GM12878 (cell line): ENCODE results near the gene RHBDF2. TPM values are rescaled to one million over a fixed set of nuclear protein-coding genes. Genes with fewer than 3 reads are reported as not detected.

Source experiments
- ATAC-seq: fragments of 200-7000 bp; cut with Tn5 transposase; 3 replicates; pipeline ENCODE4 v1.9.1; 2020; ENCODE audit warnings: mild to moderate bottlenecking, moderate library complexity
- BruUV-seq: library from RNA; stranded (reverse); fragments of 400-500 nt; replicated peaks from 2 replicates; lab custom pipeline; 2021; lab: Mats Ljungman, UMichigan
- CTCF ChIA-PET: fragments of 300-600 bp; sonication (Branson Sonifier 250); formaldehyde crosslinking; extraction: SDS; loops from one replicate; lab custom pipeline; 2021; ENCODE audit warnings: inconsistent platforms; lab: Yijun Ruan, JAX
- POLR2A ChIA-PET: fragments of 350-600 bp; formaldehyde crosslinking; extraction: SDS; loops from one replicate; lab custom pipeline; 2021; ENCODE audit warnings: inconsistent platforms; lab: Charles Lee
- RAD21 ChIA-PET: fragments of 300-600 bp; sonication (Branson Sonifier 250); formaldehyde crosslinking; loops from one replicate; lab custom pipeline; 2023; ENCODE audit warnings: antibody characterized with exemption; ENCODE audit not compliant: unreplicated experiment; lab: Charles Lee
- SMC1A ChIA-PET: fragments of 300-600 bp; sonication (Branson Sonifier 250); formaldehyde crosslinking; loops from one replicate; lab custom pipeline; 2023; ENCODE audit not compliant: unreplicated experiment, uncharacterized antibody; lab: Charles Lee
- DNase-seq: peaks from one replicate; pipeline ENCODE4 v3.0.0-alpha.2; 2011; ENCODE audit warnings: low read depth, low spot score
- FAIRE-seq: peaks from 3 replicates; lab custom pipeline; 2011; peaks lifted over from hg19 to GRCh38; lab: Jason Lieb, UNC
- H2AFZ ChIP-seq: 2 replicates; pipeline ENCODE4 v1.6.0; 2011; ENCODE audit warnings: low read depth, low read length, control low read depth; ENCODE audit not compliant: control insufficient read depth
- H3K27ac ChIP-seq: 2 replicates; pipeline ENCODE4 v1.5.1; 2011; ENCODE audit warnings: control low read depth; ENCODE audit not compliant: control insufficient read depth, insufficient read depth
- H3K27me3 ChIP-seq, 2 experiments: replicated peaks in 1 of 2; 2 replicates each; pipeline versions ENCODE4 v1.6.0 to v1.6.1; 2011; ENCODE audit warnings: low read length in 1 of 2; ENCODE audit not compliant: control insufficient read depth in 2 of 2, insufficient read depth in 2 of 2
- H3K36me3 ChIP-seq, 2 experiments: 2 replicates each; pipeline ENCODE4 v1.5.1; 2011; ENCODE audit warnings: low read length in 1 of 2; ENCODE audit not compliant: control insufficient read depth in 2 of 2, insufficient read depth in 2 of 2
- H3K4me1 ChIP-seq: 2 replicates; pipeline ENCODE4 v1.6.1; 2011; ENCODE audit warnings: mild to moderate bottlenecking, low read length, moderate library complexity, mixed read lengths; ENCODE audit not compliant: control insufficient read depth, insufficient read depth
- H3K4me2 ChIP-seq: 2 replicates; pipeline ENCODE4 v1.6.0; 2011; ENCODE audit warnings: control low read depth; ENCODE audit not compliant: control insufficient read depth, insufficient read depth
- H3K4me3 ChIP-seq: fragments of 200-600 bp; sonication (generic); 2 replicates; pipeline ENCODE4 v1.5.1; 2016
- H3K79me2 ChIP-seq: 2 replicates; pipeline ENCODE4 v1.6.0; 2011; ENCODE audit warnings: low read length; ENCODE audit not compliant: control insufficient read depth, insufficient read depth
- H3K9ac ChIP-seq: 2 replicates; pipeline ENCODE4 v1.8.0; 2011; ENCODE audit warnings: low read length, control low read depth, mixed read lengths; ENCODE audit not compliant: control insufficient read depth, insufficient read depth
- H3K9me3 ChIP-seq: replicated peaks from 3 replicates; pipeline ENCODE4 v1.5.1; 2011; ENCODE audit warnings: mild to moderate bottlenecking, low read length; ENCODE audit not compliant: control insufficient read depth, insufficient read depth
- H4K20me1 ChIP-seq: 2 replicates; pipeline ENCODE4 v1.6.0; 2011; ENCODE audit not compliant: control insufficient read depth, insufficient read depth
- ETV6 ChIP-seq, 2 experiments: fragments of 450-650 bp in 1 of 2; IDR thresholded peaks in 1 of 2; conservative IDR thresholded peaks in 1 of 2; 2 replicates each; pipeline ENCODE4 v1.6.1; 2014; ENCODE audit warnings: antibody characterized with exemption in 1 of 2, borderline replicate concordance in 1 of 2, low read depth in 1 of 2, mild to moderate bottlenecking in 1 of 2, moderate library complexity in 1 of 2
- POLR2A ChIP-seq: IDR thresholded peaks from 2 replicates; pipeline ENCODE4 v1.6.1; 2011; ENCODE audit warnings: low read depth, mild to moderate bottlenecking, low read length
- RAD51 ChIP-seq: fragments of 450-650 bp; IDR thresholded peaks from 2 replicates; pipeline ENCODE4 v1.6.1; 2016; ENCODE audit warnings: moderate library complexity, mild to moderate bottlenecking, inconsistent platforms
- RELB ChIP-seq: fragments of 450-650 bp; IDR thresholded peaks from 2 replicates; pipeline ENCODE4 v1.6.1; 2017; ENCODE audit warnings: low read depth, mild to moderate bottlenecking, moderate library complexity
- TCF12 ChIP-seq: IDR thresholded peaks from 2 replicates; pipeline ENCODE4 v1.6.1; 2011; ENCODE audit warnings: low read depth, mild to moderate bottlenecking, low read length
- ZBTB40 ChIP-seq: fragments of 450-650 bp; IDR thresholded peaks from 2 replicates; pipeline ENCODE4 v1.6.1; 2016; ENCODE audit warnings: mild to moderate bottlenecking, moderate library complexity, borderline replicate concordance
- WGBS: methylation state at CpG from one replicate; pipeline ENCODE4 v1.1.6; 2016; ENCODE audit warnings: low lambda C conversion rate; ENCODE audit not compliant: insufficient replicate concordance, insufficient coverage; ENCODE audit errors: missing lambda C conversion rate; 5-methylcytosine and 5-hydroxymethylcytosine counted together
- in situ Hi-C: fragments of 300-500 bp; cut with MboI; formaldehyde crosslinking; loops from 9 replicates; pipeline ENCODE4 v1.14.3; 2018; ENCODE audit warnings: mixed read lengths
- intact Hi-C: fragments of 100-400 bp; cut with micrococcal nuclease; formaldehyde crosslinking; loops from one replicate; pipeline ENCODE4 v1.14.2; 2022; ENCODE audit not compliant: unreplicated experiment
- polyA plus RNA-seq, 11 experiments: library from polyadenylated mRNA; depleted of rRNA in 4 of 11; unstranded in 6 of 11; stranded (reverse) in 5 of 11; fragments of >200 nt; fragmentation: Nextera tagmentation in 4 of 11; fragmentation: Illumina TruSeq in 1 of 11; extraction: Ambion mirVana in 4 of 11; extraction: Trizol in 1 of 11; gene quantifications; 1 replicate in 1 of 11; 2 replicates in 10 of 11; pipeline versions ENCODE4 v1.2.1 to v1.2.3, GENCODE V29; 2011 to 2016; ENCODE audit warnings: inconsistent platforms in 2 of 11, missing spikeins in 2 of 11, low read depth in 1 of 11
- total RNA-seq, 4 experiments: library from RNA; depleted of rRNA in 3 of 4; stranded (reverse); fragments of >200 nt in 3 of 4; fragmentation: Illumina TruSeq in 1 of 4; extraction: Trizol in 1 of 4; gene quantifications; 2 replicates each; pipeline versions ENCODE4 v1.2.1 to v1.2.3, GENCODE V29; 2013 to 2021
- TF ChIP-seq, protein P1 (sequence below): fragments of 450-650 bp; formaldehyde crosslinking; IDR thresholded peaks from 2 replicates; pipeline ENCODE4 v1.4.0; 2020; ENCODE audit warnings: mild to moderate bottlenecking, moderate library complexity

RHBDF2 gene
- total and polyA plus RNA-seq, 10 of the 15 experiments (the other 5 are each of a cell fraction or from before 2014, with no cell fraction given): 0.97 to 43.0 (median 18.7) TPM

DNA sequence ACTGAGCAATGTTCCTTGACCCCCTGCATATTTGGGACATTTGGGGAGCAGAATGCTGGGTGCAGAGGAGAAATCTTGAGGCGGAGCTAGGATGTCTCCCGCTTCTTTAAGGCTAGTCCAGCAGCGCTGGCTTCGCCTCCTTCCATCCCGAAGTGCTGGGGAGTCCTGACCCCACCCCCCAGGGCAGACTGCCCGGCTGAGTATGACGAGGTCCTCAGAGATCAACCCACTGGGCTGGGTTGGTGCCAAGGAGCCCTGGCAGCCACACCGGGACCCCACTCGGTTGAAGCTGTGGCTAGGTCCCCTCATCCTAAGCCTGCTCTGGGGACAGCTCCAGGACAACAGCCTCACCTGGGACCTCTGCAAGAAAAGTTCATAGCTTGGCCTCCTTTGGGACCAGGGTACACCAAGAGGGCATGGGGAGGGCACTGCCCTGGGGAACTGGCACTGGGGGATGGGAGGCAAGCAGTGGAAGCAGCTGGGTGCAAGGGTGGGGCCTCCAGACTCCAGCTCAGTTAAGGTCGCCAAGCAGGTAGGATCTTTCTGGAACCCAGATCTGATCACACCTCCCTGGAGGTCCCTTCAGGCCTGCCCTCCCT, 11.0 kb downstream of the RHBDF2 start (continued):
- no peak for TF ChIP-seq ZBTB40
- TF ChIP-seq, all 136 proteins: peak for 0

DNA sequence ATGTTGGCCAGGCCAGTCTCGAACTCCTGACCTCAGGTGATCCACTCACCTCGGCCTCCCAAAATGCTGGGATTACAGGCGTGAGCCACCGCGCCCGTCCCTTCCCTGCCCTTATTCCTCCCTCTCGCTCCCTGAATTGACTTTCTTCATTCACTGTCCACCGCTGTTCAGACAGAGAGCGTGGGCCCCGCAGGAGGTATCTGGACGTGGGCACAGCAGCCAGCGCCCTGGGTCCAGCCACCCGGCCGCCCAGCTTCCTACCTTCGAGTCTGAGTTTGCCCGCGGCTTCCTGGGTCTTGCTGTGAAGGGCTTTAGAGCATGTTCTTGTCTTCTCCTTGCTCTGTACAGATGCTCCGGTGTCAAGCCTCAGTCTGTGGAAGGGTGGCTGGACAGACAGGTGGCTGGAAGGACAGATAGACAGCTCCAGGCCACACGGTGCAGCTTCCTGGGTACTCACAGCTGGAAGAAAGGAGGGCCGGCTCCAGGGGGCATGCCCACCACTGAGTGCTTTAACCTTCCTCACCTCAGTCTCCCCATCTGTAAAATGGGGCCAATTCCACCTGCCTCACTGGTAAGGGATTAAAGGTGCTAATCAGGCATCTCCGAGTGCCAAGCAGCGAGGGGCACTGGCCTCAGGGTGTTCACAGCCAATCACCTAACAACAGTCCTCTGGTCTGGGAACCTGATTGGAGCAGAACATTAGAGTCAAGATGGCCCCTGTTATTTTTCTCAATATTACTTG, 13.6 kb downstream of the RHBDF2 start:
- in situ Hi-C loops: no loop called here
- BruUV-seq: TSS peak; percentile 67
- H3K27ac ChIP-seq: no peak overlapping the region
- H4K20me1 ChIP-seq: no peaks in the 10 kb centered on the region
- POLR2A ChIA-PET: interaction anchor here (0.6 to 0.7 kb wide), 2 partner anchors 337 to 439 kb away, joined by 3 read pairs; no protein-coding TSS in a partner anchor
- RAD21 ChIA-PET: no interaction called here
- peaks cover 47% of the 10 kb centered on the region for H3K4me1 ChIP-seq
- WGBS: 95% methylated on average over 21 of the region's 22 CpGs
- H3K9me3 ChIP-seq: no peaks in the 10 kb centered on the region
- intact Hi-C loops: no loop called here
- H3K4me3 ChIP-seq: no peak overlapping the region
- FAIRE-seq (no peak), ATAC-seq (no peak), DNase-seq (no peak)
- H3K79me2 ChIP-seq: peaks cover 13% of the 10 kb centered on the region
- no peaks in the 10 kb centered on the region for H3K27me3 ChIP-seq
- CTCF ChIA-PET: interaction anchor here (0.6 to 1.3 kb wide), 3 partner anchors 16 to 26 kb away, joined by 3 read pairs; partner anchors contain the start of gene AANAT
- SMC1A ChIA-PET: interaction anchor here (12.0 kb wide), 1 partner anchor 13 kb away, joined by 115 read pairs; the partner anchor contains the start of gene RHBDF2
- H3K36me3 ChIP-seq: no peaks in the 10 kb centered on the region; a peak in 1 of 4 replicates
- H3K4me2 ChIP-seq: no peak overlapping the region
- no peak overlapping the region for H2AFZ ChIP-seq
- TF ChIP-seq ETV6 (conservative IDR thresholded peaks at IDR 0.05 in 1 of 2, IDR thresholded peaks at IDR 0.05 in 1 of 2; ENCODE audit: borderline replicate concordance in 1 of 2, low read depth in 1 of 2) (no peak), RELB (no peak), TCF12 (no peak), RAD51 (no peak), POLR2A (no peak)
- TF ChIP-seq, protein P1, sequence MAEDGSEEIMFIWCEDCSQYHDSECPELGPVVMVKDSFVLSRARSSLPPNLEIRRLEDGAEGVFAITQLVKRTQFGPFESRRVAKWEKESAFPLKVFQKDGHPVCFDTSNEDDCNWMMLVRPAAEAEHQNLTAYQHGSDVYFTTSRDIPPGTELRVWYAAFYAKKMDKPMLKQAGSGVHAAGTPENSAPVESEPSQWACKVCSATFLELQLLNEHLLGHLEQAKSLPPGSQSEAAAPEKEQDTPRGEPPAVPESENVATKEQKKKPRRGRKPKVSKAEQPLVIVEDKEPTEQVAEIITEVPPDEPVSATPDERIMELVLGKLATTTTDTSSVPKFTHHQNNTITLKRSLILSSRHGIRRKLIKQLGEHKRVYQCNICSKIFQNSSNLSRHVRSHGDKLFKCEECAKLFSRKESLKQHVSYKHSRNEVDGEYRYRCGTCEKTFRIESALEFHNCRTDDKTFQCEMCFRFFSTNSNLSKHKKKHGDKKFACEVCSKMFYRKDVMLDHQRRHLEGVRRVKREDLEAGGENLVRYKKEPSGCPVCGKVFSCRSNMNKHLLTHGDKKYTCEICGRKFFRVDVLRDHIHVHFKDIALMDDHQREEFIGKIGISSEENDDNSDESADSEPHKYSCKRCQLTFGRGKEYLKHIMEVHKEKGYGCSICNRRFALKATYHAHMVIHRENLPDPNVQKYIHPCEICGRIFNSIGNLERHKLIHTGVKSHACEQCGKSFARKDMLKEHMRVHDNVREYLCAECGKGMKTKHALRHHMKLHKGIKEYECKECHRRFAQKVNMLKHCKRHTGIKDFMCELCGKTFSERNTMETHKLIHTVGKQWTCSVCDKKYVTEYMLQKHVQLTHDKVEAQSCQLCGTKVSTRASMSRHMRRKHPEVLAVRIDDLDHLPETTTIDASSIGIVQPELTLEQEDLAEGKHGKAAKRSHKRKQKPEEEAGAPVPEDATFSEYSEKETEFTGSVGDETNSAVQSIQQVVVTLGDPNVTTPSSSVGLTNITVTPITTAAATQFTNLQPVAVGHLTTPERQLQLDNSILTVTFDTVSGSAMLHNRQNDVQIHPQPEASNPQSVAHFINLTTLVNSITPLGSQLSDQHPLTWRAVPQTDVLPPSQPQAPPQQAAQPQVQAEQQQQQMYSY (CRISPR knock-in tag): no peak
- H3K9ac ChIP-seq: no peak overlapping the region
